HepG2 (cell line): ENCODE results near the gene ITGB2.

Experiments used
- RELA ChIP-seq: sonication (generic); formaldehyde crosslinking; IDR thresholded peaks from 2 replicates; pipeline ENCODE4 v1.4.0; 2020; ENCODE audit warnings: missing genetic modification reagents
- TF ChIP-seq, protein P1 (sequence below): IDR thresholded peaks from 2 replicates; pipeline ENCODE4 v1.6.1; 2016
- TF ChIP-seq, protein P2 (sequence below): sonication (generic); formaldehyde crosslinking; IDR thresholded peaks from 2 replicates; pipeline ENCODE4 v1.8.0; 2022; ENCODE audit warnings: mild to moderate bottlenecking, missing genetic modification reagents

DNA sequence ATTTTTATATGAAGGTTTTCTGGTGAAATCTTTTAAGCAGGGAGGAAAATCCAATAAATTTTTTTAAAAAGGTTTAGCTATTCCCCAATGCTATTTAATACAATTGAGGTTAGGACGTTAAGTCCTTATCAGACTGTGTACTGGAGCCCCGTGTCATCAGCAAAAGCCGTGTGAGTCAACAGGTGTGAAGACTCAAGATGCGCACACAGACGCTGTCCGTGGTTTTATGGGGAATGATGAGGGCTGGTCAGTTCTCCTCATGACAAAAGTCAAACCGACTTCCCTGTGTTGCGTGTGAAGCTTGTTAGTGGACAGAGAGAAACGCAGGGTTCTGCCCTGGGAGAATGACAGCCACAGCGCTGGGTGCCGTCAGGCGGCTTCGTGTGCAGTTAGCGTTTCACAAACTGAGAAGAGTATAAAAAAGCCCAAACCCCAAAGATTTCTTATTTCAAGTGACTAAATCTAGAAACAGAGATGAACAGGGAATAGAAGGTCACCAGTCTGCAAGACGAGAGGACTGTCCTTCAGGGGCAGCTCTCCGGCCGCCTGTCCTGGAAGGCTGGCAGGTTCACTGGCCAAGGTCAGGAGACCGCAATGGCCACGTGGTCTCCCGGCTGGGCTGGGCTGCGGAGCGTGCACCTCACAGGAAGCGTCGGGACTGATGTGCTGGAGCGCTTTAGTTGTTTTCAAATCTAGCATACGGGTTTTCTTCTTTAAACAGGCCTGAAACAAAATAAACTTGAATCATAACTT is 69.6 kb downstream of the ITGB2 start:
- TF ChIP-seq, protein P1, sequence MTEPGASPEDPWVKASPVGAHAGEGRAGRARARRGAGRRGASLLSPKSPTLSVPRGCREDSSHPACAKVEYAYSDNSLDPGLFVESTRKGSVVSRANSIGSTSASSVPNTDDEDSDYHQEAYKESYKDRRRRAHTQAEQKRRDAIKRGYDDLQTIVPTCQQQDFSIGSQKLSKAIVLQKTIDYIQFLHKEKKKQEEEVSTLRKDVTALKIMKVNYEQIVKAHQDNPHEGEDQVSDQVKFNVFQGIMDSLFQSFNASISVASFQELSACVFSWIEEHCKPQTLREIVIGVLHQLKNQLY (CRISPR knock-in tag), result no peak
- TF ChIP-seq, protein P2, sequence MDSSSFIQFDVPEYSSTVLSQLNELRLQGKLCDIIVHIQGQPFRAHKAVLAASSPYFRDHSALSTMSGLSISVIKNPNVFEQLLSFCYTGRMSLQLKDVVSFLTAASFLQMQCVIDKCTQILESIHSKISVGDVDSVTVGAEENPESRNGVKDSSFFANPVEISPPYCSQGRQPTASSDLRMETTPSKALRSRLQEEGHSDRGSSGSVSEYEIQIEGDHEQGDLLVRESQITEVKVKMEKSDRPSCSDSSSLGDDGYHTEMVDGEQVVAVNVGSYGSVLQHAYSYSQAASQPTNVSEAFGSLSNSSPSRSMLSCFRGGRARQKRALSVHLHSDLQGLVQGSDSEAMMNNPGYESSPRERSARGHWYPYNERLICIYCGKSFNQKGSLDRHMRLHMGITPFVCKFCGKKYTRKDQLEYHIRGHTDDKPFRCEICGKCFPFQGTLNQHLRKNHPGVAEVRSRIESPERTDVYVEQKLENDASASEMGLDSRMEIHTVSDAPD, result no peak
- no peak for TF ChIP-seq RELA (CRISPR knock-in tag)
